GM23338 (cell line): ENCODE measurements around the gene PHRF1. TPM values are rescaled to one million over a fixed set of nuclear protein-coding genes. Genes with fewer than 3 reads are reported as not detected.

Experiments used
- ATAC-seq: fragments of 200-7000 bp; cut with Tn5 transposase; 3 replicates; pipeline ENCODE4 v1.9.1; 2020
- DNase-seq: peaks from one replicate; pipeline ENCODE4 v3.0.0-alpha.2; 2015; ENCODE audit warnings: low spot score
- H2AFZ ChIP-seq: fragments of 200-600 bp; sonication (generic); 2 replicates; pipeline ENCODE4 v1.8.0; 2016; ENCODE audit warnings: antibody characterized with exemption, mild to moderate bottlenecking, moderate library complexity
- H3F3A ChIP-seq: fragments of 200-600 bp; sonication (generic); replicated peaks from 2 replicates; pipeline ENCODE4 v1.8.0; 2017; ENCODE audit warnings: antibody characterized with exemption, mixed run types, low read depth
- H3K27ac ChIP-seq: fragments of 200-600 bp; sonication (generic); 2 replicates; pipeline ENCODE4 v1.6.1; 2016; ENCODE audit warnings: low read depth
- H3K27me3 ChIP-seq: fragments of 200-600 bp; sonication (generic); 2 replicates; pipeline ENCODE4 v1.8.0; 2016; ENCODE audit warnings: mild to moderate bottlenecking, mixed run types, moderate library complexity; ENCODE audit not compliant: insufficient read depth
- H3K36me3 ChIP-seq: fragments of 200-600 bp; sonication (generic); 2 replicates; pipeline ENCODE4 v1.8.0; 2016; ENCODE audit warnings: mild to moderate bottlenecking; ENCODE audit not compliant: insufficient read depth
- H3K4me1 ChIP-seq: fragments of 200-600 bp; sonication (generic); 2 replicates; pipeline ENCODE4 v1.8.0; 2016; ENCODE audit warnings: mild to moderate bottlenecking, moderate library complexity; ENCODE audit not compliant: insufficient read depth
- H3K4me2 ChIP-seq: fragments of 200-600 bp; sonication (generic); 2 replicates; pipeline ENCODE4 v1.7.1; 2017; ENCODE audit warnings: mixed run types
- H3K4me3 ChIP-seq: fragments of 200-600 bp; sonication (generic); 2 replicates; pipeline ENCODE4 v1.6.1; 2016; ENCODE audit warnings: mixed run types
- H3K79me2 ChIP-seq: fragments of 200-600 bp; sonication (generic); replicated peaks from 2 replicates; pipeline ENCODE4 v1.8.0; 2017; ENCODE audit warnings: mild to moderate bottlenecking; ENCODE audit not compliant: insufficient read depth
- H3K9me2 ChIP-seq: fragments of 200-600 bp; sonication (generic); 2 replicates; pipeline ENCODE4 v1.8.0; 2017; ENCODE audit not compliant: insufficient read depth
- H4K20me1 ChIP-seq: fragments of 200-600 bp; sonication (generic); replicated peaks from 2 replicates; pipeline ENCODE4 v1.8.0; 2017; ENCODE audit warnings: mild to moderate bottlenecking; ENCODE audit not compliant: insufficient read depth
- H3K27ac Mint-ChIP-seq: 2 replicates; pipeline ENCODE4 v1.8.0; 2020; ENCODE audit warnings: inconsistent platforms, mild to moderate bottlenecking, moderate library complexity, mixed read lengths
- H3K27me3 Mint-ChIP-seq: 3 replicates; pipeline ENCODE4 v1.8.0; 2022; ENCODE audit warnings: low read depth, mild to moderate bottlenecking, moderate library complexity, mixed read lengths, inconsistent platforms; ENCODE audit not compliant: insufficient read depth, poor library complexity
- H3K36me3 Mint-ChIP-seq: 3 replicates; pipeline ENCODE4 v1.8.0; 2021; ENCODE audit warnings: low read depth, mild to moderate bottlenecking, inconsistent platforms, moderate library complexity, mixed read lengths
- H3K4me1 Mint-ChIP-seq: 3 replicates; pipeline ENCODE4 v1.8.0; 2020; ENCODE audit warnings: mild to moderate bottlenecking, inconsistent platforms, mixed read lengths
- H3K4me3 Mint-ChIP-seq: 3 replicates; pipeline ENCODE4 v1.8.0; 2021; ENCODE audit warnings: moderate library complexity, mild to moderate bottlenecking, inconsistent platforms, mixed read lengths
- H3K9me3 Mint-ChIP-seq: 3 replicates; pipeline ENCODE4 v1.8.0; 2020; ENCODE audit warnings: moderate library complexity, mild to moderate bottlenecking, inconsistent platforms, mixed read lengths
- CTCF ChIP-seq, 2 experiments: fragments of 200-600 bp in 1 of 2; sonication (generic) in 1 of 2; conservative IDR thresholded peaks; 2 replicates each; pipeline versions ENCODE4 v1.5.1 to v1.6.1; 2016 to 2017; ENCODE audit warnings: antibody characterized with exemption in 2 of 2, low read depth in 2 of 2, mild to moderate bottlenecking in 2 of 2, moderate library complexity in 1 of 2
- ETS1 ChIP-seq: IDR thresholded peaks from 2 replicates; pipeline ENCODE4 v1.6.1; 2016; ENCODE audit warnings: antibody characterized with exemption
- EZH2 ChIP-seq: fragments of 200-600 bp; sonication (generic); IDR thresholded peaks from one replicate; pipeline ENCODE4 v1.8.0; 2017; ENCODE audit warnings: antibody characterized with exemption, mild to moderate bottlenecking, low read depth; ENCODE audit not compliant: unreplicated experiment
- EZH2phosphoT487 ChIP-seq: fragments of 200-600 bp; sonication (generic); IDR thresholded peaks from one replicate; pipeline ENCODE4 v1.8.1; 2018; ENCODE audit warnings: antibody characterized with exemption; ENCODE audit not compliant: unreplicated experiment
- POLR2AphosphoS5 ChIP-seq: IDR thresholded peaks from 2 replicates; pipeline ENCODE4 v1.6.1; 2016; ENCODE audit warnings: antibody characterized with exemption, low read depth
- REST ChIP-seq: IDR thresholded peaks from one replicate; pipeline ENCODE4 v1.6.1; 2018; ENCODE audit warnings: antibody characterized with exemption; ENCODE audit not compliant: unreplicated experiment
- STAT1 ChIP-seq: IDR thresholded peaks from one replicate; pipeline ENCODE4 v1.6.1; 2016; ENCODE audit warnings: antibody characterized with exemption; ENCODE audit not compliant: unreplicated experiment
- ZNF114 ChIP-seq: fragments of 250-450 bp; sonication (Bioruptor Pico); IDR thresholded peaks from 2 replicates; pipeline ENCODE4 v1.5.0; 2020; ENCODE audit warnings: mild to moderate bottlenecking, moderate library complexity
- polyA plus RNA-seq: library from polyadenylated mRNA; unstranded; fragments of >200 nt; fragmentation: Nextera tagmentation; extraction: Ambion mirVana; gene quantifications from 2 replicates; pipeline ENCODE4 v1.2.1, GENCODE V29; 2016
- total RNA-seq: library from RNA; depleted of rRNA; stranded (reverse); fragments of >200 nt; shearing (Covaris generic); gene quantifications from 2 replicates; pipeline ENCODE4 v1.2.3, GENCODE V29; 2014

PHRF1 gene
- total and polyA plus RNA-seq, 2 experiments from 2014 or later, result 11.0 to 45.9 TPM

GRCh38 chr11:635945-636510 lies 59.8 kb downstream of the PHRF1 start:
- peaks cover 61% of the 10 kb centered on the region for H3K27me3 Mint-ChIP-seq
- peaks cover 21% of the 10 kb centered on the region; the same call in 2 of the 3 replicates for H3K4me1 Mint-ChIP-seq
- Histone ChIP-seq H3K36me3 (no peaks in the 10 kb centered on the region), H3F3A (peaks cover 15% of the 10 kb centered on the region), H3K27me3 (peaks cover 74% of the 10 kb centered on the region), H3K4me3 (peak overlapping the region; percentile 55), H4K20me1 (no peaks in the 10 kb centered on the region), H3K4me2 (peak overlapping the region; percentile 90), H3K79me2 (no peaks in the 10 kb centered on the region), H2AFZ (no peak overlapping the region), H3K9me2 (no peaks in the 10 kb centered on the region), H3K4me1 (peaks cover 24% of the 10 kb centered on the region), H3K27ac (no peak overlapping the region)
- H3K4me3 Mint-ChIP-seq, result peak overlapping the region; percentile 58
- TF ChIP-seq EZH2 (peak; percentile 61), STAT1 (no peak), ETS1 (no peak), ZNF114 (CRISPR knock-in tag) (no peak), CTCF (conservative IDR thresholded peaks at IDR 0.05; ENCODE audit: low read depth in 2 of 2) (no peak), REST (no peak), POLR2AphosphoS5 (no peak), EZH2phosphoT487 (no peak)
- no peaks in the 10 kb centered on the region; the same call in 2 of the 3 replicates for H3K36me3 Mint-ChIP-seq
- ATAC-seq (peak; percentile 1; the same call in 1 of the 3 replicates), DNase-seq (no peak)
- no peaks in the 10 kb centered on the region for H3K9me3 Mint-ChIP-seq
- no peak overlapping the region for H3K27ac Mint-ChIP-seq
